A673 (cell line): ENCODE measurements around the gene ADAMTS3. TPM values are rescaled to one million over a fixed set of nuclear protein-coding genes. Genes with fewer than 3 reads are reported as not detected.

ENCODE experiments used
- BruUV-seq: library from RNA; stranded (reverse); fragments of 400-500 nt; replicated peaks from 2 replicates; lab custom pipeline; 2021; lab: Mats Ljungman, UMichigan
- CTCF ChIA-PET: fragments of 300-600 bp; sonication (Branson Sonifier 250); formaldehyde crosslinking; loops from one replicate; lab custom pipeline; 2022; ENCODE audit warnings: antibody characterized with exemption; lab: Charles Lee
- POLR2A ChIA-PET: fragments of 300-600 bp; sonication (Branson Sonifier 250); formaldehyde crosslinking; loops from one replicate; lab custom pipeline; 2022; ENCODE audit warnings: antibody characterized with exemption; ENCODE audit not compliant: low non-redundant PET; lab: Charles Lee
- DNase-seq: peaks from one replicate; pipeline ENCODE4 v3.0.0-alpha.2; 2015; ENCODE audit warnings: low spot score
- H3K27ac ChIP-seq: fragments of 200-600 bp; sonication (generic); 2 replicates; pipeline ENCODE4 v1.5.1; 2016; ENCODE audit warnings: mixed run types, low read depth, mild to moderate bottlenecking, mixed read lengths, antibody characterized with exemption, low read length; ENCODE audit not compliant: poor library complexity, severe bottlenecking
- H3K27me3 ChIP-seq: fragments of 200-600 bp; sonication (generic); replicated peaks from 2 replicates; pipeline ENCODE4 v1.6.1; 2017; ENCODE audit warnings: mixed run types, low read depth, mild to moderate bottlenecking, mixed read lengths, antibody characterized with exemption, low read length; ENCODE audit not compliant: insufficient read depth, poor library complexity
- H3K36me3 ChIP-seq: fragments of 200-600 bp; sonication (generic); 2 replicates; pipeline ENCODE4 v1.6.1; 2016; ENCODE audit warnings: mixed run types, mild to moderate bottlenecking, mixed read lengths, antibody characterized with exemption, low read length; ENCODE audit not compliant: insufficient read depth, poor library complexity, severe bottlenecking
- H3K4me1 ChIP-seq: fragments of 200-600 bp; sonication (generic); 2 replicates; pipeline ENCODE4 v1.6.1; 2017; ENCODE audit warnings: mixed run types, mild to moderate bottlenecking, mixed read lengths, antibody characterized with exemption, low read length; ENCODE audit not compliant: insufficient read depth, poor library complexity, severe bottlenecking
- H3K4me3 ChIP-seq: fragments of 200-600 bp; sonication (generic); 2 replicates; pipeline ENCODE4 v1.5.1; 2016; ENCODE audit warnings: low read depth, mixed run types, mild to moderate bottlenecking, mixed read lengths, low read length; ENCODE audit not compliant: poor library complexity, severe bottlenecking
- H3K9me3 ChIP-seq: fragments of 200-600 bp; sonication (generic); 2 replicates; pipeline ENCODE4 v1.6.1; 2016; ENCODE audit warnings: mixed run types, low read depth, mild to moderate bottlenecking, mixed read lengths, antibody characterized with exemption, low read length; ENCODE audit not compliant: poor library complexity, severe bottlenecking
- CTCF ChIP-seq: fragments of 300-800, 200-600 bp; sonication (generic); conservative IDR thresholded peaks from 2 replicates; pipeline ENCODE4 v1.5.1; 2017; ENCODE audit warnings: low read depth, mild to moderate bottlenecking, antibody characterized with exemption, low read length, moderate library complexity, mixed read lengths
- EZH2 ChIP-seq: fragments of 200-600 bp; sonication (generic); IDR thresholded peaks from 2 replicates; pipeline ENCODE4 v1.6.1; 2017; ENCODE audit warnings: borderline replicate concordance, low read depth, mild to moderate bottlenecking, mixed read lengths, antibody characterized with exemption, low read length; ENCODE audit not compliant: poor library complexity, severe bottlenecking
- intact Hi-C: fragments of 100-400 bp; cut with micrococcal nuclease; formaldehyde crosslinking; loops from one replicate; pipeline ENCODE4 v1.10.0; 2022; ENCODE audit not compliant: unreplicated experiment
- total RNA-seq: library from RNA; stranded (reverse); gene quantifications from 2 replicates; pipeline ENCODE4 v1.2.3, GENCODE V29; 2021

ADAMTS3 gene
- total RNA-seq, 1 experiment from 2014 or later, result 0.17 TPM

- no peaks in the 10 kb centered on the region for H3K4me1 ChIP-seq
- BruUV-seq, result no TSS peak
- H3K9me3 ChIP-seq, result no peaks in the 10 kb centered on the region
- H3K27ac ChIP-seq, result no peak overlapping the region
- TF ChIP-seq CTCF, result no peak
- TF ChIP-seq EZH2, result no peak
- POLR2A ChIA-PET, result no interaction called here
- no peaks in the 10 kb centered on the region for H3K36me3 ChIP-seq
- CTCF ChIA-PET, result no interaction called here
- H3K4me3 ChIP-seq, result no peak overlapping the region
- intact Hi-C loops, result no loop called here
- no peaks in the 10 kb centered on the region for H3K27me3 ChIP-seq
- DNase-seq, result no peak
These were observed 43.1 kb downstream of the ADAMTS3 start for GRCh38 chr4:72525938-72526337.

GRCh38 chr4:72522440-72522839, 46.6 kb downstream of the ADAMTS3 start:
- ChIA-PET POLR2A (no interaction called here), CTCF (no interaction called here)
- intact Hi-C loops, result no loop called here
- H3K27ac ChIP-seq, result no peak overlapping the region
- no peak for DNase-seq
- no peak for TF ChIP-seq CTCF
- no peak for TF ChIP-seq EZH2
- no peak overlapping the region for H3K4me3 ChIP-seq
- BruUV-seq, result no TSS peak
- no peaks in the 10 kb centered on the region for H3K4me1 ChIP-seq
- H3K27me3 ChIP-seq, result no peaks in the 10 kb centered on the region
- H3K36me3 ChIP-seq, result no peaks in the 10 kb centered on the region
- H3K9me3 ChIP-seq, result no peaks in the 10 kb centered on the region

- POLR2A ChIA-PET, result no interaction called here
- Histone ChIP-seq H3K27me3 (no peaks in the 10 kb centered on the region), H3K27ac (no peak overlapping the region), H3K9me3 (no peaks in the 10 kb centered on the region), H3K4me3 (no peak overlapping the region), H3K36me3 (no peaks in the 10 kb centered on the region), H3K4me1 (no peaks in the 10 kb centered on the region)
- CTCF ChIA-PET, result no interaction called here
- TF ChIP-seq CTCF (no peak), EZH2 (no peak)
- no TSS peak for BruUV-seq
- intact Hi-C loops, result no loop called here
- DNase-seq, result no peak
These were observed 55.8 kb downstream of the ADAMTS3 start for GRCh38 chr4:72513227-72513626.
